H4 (cell line): ENCODE results near the gene NSFL1C. TPM values are rescaled to one million over a fixed set of nuclear protein-coding genes. Genes with fewer than 3 reads are reported as not detected.
"Not testable (repeated sequence)": the region's sequence is repeated elsewhere in the genome, so short reads cannot be mapped to it uniquely, and the experiment has no call there.

ENCODE experiments used
- DNase-seq: peaks from one replicate; pipeline ENCODE4 v3.0.0-alpha.2; 2015; ENCODE audit warnings: low spot score
- total RNA-seq: library from RNA; depleted of rRNA; stranded (reverse); fragments of >200 nt; shearing (Covaris generic); gene quantifications from 2 replicates; pipeline ENCODE4 v1.2.3, GENCODE V29; 2014

NSFL1C gene
- total RNA-seq, 1 experiment from 2014 or later: 31.9 TPM

DNA sequence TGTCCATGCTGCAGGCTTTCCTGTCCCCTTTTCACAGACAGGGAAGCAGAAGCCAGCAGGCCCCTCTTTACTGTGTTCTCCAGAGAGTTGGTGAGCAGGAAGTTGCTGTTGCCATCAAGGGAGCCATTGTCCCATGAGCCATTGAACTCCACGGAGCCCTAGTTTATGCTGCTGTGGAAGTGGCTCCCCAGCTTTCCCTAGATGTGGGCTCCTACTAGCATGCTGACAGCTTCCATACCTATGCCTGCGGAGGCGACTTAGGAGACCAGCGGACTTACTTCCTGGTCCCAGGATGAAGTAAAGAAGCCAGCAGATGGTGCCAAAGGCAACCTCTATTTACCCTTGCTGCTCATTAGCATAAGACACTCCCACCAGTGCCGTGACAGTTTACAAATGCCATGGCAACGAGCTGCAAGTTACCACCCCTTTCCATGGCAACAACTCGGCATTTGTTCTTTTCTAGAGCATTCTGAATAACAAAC is 43.0 kb downstream of the NSFL1C start:
- DNase-seq: peak; percentile 63

DNA sequence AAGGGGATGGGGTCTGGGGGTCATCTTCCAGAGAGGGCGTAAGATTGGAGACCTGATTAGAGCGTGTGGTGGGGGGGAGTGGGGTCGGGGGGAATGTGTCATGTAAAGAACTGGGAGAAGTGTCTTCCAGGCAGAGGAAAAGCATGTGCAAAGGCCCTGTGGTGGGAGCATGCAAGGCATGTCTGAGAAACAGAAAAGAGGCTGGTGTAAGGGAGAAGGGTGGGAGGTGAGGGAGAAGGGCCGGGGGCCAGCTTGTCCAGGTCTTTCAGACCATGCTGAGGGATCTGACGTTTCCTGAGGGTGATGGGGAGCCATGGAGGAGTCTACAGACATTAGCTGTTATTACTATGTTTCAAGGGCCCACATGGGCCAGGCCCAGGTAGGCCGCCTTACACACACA is 43.4 kb downstream of the NSFL1C start:
- no peak for DNase-seq

DNA sequence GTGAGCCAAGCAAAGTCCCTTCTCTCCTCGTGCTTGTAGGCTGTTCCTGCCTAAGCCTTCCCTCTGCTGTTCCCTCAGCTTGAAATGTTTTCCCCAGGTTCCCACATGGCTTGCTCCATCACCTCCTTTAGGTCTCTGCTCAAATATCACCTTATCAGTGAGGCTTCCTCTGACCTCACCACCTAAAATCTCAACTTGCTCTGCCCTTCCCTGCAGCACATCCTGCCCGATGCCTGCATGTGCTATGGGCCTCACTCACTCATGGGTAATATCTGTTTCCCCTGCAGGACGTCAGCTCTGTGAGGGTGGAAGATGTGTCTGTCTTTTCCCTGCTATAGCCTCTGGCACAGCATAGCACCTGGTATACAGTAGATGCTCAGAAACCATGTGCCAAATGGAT is 43.9 kb downstream of the NSFL1C start:
- no peak for DNase-seq

DNA sequence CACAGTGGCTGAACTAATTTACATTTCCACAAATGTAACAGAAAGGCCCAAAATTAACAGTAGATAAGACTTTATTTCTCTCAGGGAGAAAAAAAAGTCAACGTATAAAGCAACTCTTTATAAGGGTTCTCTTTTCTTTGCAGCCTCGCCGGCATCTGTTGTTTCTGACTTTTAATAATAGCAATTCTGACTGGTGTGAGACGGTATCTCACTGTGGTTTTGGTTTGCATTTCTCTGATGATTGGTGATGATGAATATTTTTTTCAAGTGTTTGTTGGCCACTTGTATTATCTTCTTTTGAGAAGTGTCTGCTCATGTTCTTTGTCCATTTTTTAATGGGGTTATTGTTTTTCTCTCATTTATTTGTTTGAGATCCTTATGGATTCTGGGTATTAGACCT is 46.6 kb downstream of the NSFL1C start:
- DNase-seq: no peak

DNA sequence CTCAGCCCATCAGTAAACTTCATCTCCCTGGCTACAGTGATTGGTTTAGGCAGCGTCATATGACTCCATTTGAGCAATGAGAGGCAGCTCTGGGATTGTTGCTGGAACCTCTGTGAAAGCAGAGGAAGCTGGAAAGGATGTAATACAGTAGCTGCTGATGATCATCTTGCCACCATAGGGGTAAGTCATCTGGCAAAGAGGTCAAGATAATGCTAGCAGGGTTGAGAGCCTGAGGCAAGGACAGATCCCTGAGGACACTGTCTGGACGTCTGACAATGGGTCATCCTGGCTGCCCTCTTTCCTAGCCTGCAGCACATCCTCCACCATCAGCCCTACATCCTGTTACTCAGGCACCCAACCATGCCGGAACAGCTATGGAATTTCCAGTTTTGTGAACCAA is 48.3 kb downstream of the NSFL1C start:
- no peak for DNase-seq

DNA sequence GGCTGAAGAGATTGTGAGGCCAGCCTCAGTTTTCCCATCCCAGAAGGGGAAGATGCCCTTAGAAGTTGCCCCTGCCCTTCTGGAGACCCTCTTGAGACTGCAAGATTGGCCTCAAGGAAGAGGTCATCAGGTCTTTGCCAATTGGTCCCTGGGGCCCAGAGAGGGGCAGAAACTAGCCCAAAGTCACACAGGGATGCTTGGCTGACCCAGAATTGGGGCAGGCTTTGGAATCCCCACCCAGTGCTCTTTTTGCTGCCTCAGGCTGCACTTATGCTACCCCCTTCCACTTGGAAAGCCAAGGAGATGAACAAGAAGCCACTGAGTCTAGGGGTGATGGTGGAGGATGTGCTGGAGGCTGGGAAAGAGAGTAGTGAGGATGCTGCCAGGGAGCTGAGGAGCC is 48.9 kb downstream of the NSFL1C start:
- no peak for DNase-seq

DNA sequence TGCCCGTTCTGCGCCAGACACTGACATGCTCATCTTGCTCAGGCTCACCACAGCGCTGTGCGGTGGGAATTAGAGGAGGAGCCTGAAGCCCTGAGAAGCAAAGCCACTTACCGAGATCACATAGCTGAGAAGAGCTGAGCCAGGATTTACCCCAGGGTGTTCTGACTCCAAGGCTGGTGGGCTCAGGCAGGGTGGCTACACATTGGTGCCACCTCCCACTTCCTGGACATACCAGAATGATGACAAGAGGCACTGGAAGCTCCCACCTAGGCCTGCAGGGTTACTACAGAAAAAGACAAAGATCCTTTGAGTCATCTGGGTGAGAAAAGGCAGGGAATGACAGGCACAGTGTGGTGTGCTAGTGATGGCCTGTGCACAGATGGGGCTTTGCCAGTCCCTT is 49.4 kb downstream of the NSFL1C start:
- DNase-seq: peak; percentile 50

DNA sequence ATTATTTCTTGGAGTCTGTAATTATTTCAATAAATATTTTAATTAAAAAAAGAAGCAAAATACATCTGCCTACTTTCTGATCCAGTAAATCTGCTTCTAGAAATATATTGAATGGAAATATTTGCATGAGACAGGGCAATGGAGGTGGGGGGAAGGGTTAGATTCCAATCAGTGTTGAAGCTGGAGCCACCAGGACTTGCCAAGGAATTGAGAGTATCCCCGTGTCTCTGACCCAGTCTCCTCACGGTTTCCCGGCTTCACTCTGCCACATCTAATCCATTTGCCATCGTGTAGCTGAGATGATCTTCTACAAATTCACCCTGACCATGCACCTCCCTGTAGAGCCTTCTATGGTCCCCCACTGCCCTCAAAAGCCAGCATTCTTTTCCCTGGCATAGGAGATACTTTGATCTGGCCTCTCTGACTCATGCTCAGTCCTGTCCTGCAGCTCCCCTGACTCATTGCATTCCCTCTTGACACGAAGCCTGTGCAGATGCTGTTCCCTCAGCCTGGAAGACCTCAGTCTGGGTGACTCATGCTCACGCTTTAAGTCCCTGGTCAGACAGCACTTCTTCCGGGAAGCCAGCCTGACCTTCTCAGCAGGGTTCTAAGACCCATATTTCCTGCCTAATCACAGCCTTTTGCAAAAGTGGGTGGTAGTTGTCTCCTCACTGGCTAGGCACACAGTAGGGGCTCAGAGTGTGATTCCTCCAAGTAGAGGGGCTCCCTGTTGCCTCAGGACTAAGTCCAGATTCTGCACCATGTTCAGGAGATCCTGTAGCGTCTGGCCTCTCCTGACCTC is 50.8 kb downstream of the NSFL1C start:
- peak; percentile 96 for DNase-seq

DNA sequence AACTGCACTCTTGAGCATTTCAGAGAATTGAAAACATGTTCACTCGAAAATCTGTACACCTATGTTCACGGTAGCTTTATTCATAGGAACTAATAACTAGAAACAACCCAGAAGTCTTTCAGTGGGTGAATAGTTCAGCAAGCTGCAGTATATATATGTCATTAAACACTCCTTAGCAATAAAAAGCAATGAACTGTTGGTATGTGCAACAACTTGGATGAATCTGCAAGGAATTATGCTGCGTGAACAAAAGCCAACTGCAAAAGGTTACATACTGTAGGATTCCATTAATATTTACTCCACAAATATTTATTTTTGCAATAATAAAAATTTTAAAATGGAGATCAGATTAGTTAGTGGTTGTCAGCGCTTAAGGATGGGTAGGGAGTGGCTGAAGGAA is 51.7 kb downstream of the NSFL1C start:
- DNase-seq: no peak

DNA sequence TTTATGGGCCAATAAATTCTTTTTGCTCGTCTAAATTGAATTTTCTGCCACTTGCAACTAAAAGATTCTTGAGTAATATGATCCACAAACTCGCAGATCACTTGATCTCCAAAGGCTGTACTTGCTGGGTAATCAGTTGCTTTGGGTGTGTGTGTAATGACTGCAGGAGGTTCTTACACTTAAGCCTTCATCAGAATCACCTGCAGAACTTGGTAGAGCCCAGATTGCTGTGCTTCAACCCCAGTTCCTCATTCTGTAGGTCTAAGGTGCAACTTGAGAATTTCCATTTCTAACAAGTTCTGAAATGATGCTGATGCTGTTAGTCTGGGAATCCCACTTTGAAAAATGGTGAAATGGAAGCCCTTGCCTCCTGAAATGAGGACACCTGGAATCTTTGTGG is 60.8 kb downstream of the NSFL1C start:
- DNase-seq: no peak

DNA sequence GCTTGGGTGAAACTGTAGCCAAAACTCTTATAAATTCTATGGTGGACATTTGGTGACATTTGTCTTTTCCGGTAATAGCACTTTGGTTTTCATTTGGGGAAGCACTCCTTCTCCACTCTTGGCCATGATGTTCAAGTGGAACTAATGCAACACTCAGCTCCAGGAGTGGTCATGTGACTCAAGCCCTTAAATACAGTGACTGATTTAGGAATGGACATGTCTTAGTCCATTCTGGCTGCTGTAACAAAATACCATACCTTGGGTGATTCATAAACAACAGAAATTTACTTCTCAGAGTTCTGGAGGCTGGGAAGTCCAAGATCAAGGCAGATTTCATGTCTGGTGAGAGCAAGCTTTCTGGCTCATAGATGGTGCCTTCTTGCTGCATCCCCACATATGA is 63.0 kb downstream of the NSFL1C start:
- DNase-seq: no peak

DNA sequence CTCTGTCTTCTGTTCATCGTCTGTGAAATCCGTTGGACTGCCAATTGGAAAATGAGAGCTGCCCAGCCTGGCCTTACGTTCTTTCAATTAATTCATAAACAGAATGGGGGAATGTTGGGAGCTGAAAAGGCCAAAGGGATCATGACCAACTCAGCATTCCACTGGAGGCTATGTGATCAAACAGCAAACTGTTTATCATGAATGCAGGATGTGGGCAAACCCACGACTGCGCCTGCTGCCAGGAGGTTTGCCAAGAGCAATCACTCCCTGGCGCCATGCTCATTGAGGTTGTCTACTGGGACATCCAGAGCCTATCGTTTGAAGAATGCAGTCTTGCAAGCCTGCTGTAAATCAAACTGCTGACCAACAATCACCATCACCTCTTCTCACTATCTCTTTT is 64.5 kb downstream of the NSFL1C start:
- peak; percentile 89 for DNase-seq

DNA sequence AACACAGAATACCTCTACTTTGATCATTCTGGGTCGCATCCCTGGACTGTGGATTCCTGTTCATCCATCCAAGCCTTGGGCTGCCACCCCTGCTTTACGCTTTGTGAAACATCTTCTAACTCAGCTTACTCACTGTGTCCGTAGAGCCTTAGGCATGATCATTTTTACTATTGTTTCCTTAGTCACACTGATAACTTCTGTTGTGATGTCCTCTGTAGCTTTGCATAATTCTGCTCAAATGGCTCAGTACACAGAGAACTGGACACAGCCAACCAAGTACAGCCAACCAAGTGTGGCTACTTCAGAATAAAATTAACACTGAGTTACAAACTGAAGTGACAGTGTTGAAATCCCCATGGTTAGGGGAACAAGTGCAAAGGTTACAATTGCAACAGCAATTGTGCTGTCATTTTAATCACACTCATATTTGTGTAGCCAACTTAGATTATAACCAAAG is 65.2 kb downstream of the NSFL1C start:
- DNase-seq: no peak

DNA sequence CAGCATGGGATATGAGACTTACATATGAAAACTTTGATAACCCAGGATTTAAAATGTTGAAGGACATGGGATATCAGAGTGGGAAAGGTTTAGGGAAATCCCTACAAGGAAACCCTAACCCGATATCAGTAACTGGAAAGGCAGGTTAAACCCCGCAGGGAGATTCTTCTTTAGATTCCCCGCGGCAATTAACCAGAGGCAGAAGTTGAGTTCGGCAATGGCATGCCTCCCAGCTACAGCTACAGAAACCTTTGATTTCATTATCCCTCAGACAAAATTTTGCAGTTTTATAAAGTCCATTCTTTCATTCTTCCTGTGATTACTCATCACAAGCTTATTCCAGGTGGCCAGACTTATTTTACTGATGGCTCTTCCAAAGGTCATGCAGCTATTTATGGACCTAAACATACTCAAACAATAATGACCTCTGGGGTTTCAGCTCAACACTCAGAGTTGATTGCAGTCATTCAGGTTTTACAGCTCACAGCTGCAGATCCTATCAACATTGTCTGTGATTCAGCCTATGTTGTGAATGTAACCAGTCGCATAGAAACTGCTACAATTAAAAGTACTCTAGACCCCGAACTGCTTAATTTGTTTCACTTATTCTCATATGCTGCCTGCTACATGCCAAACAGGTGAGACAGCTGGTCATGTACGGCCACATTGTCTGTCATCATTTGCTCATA is 66.8 kb downstream of the NSFL1C start:
- DNase-seq: peak; percentile 56

DNA sequence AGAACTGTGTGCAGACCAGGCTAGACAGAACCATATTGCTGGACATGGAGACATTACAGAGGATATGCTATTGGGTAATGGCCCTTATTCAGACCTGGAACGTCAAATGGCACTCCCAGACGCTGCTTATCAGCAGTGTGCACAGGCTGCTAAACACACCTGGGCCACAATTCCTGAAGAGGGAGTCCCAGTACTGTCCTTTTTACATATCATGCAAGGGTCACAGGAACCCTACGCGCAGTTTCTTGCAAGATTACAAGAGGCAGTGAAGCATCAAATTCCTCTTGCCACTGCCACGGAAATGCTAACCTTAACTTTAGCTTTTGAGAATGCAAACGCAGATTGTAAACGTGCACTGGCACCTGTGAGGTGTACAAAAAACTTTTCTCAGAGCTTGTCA is 68.5 kb downstream of the NSFL1C start:
- DNase-seq: not testable (repeated sequence)

DNA sequence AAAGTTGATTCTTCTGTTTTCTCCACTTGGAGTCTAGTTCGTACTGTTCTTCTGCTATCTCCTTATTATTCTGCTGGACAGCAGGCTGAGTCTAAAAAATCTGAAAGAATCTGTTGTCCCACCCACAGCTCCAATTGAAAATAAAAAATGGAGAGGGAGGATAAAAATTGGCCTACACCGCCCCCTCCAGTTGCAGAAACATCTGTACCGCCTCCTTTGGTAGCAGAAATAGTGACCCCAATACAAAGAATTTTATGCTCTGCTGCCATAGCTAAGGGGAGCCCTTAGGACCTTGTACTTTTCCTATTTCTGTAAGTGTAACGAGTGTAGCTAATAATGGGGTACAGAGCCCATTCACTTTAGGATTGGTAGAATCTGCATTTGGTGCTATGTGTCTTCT is 68.9 kb downstream of the NSFL1C start:
- DNase-seq: no peak

DNA sequence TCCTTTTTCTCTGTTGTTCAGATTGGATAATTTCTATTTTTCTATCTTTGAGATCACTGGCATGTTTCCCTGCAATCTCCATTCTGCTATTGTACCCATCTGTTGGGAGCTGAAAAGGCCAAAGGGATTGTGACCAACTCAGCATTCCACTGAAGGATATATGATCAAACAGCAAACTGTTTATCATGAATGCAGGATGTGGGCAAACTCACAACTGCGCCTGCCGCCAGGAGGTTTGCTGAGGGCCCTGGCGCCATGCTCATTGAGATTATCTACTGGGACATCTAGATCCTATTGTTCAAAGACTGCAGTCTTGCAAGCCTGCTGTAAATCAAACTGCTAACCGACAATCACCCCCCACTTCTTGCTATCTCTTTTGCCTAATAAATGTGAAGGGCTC is 69.9 kb downstream of the NSFL1C start:
- peak; percentile 55 for DNase-seq

DNA sequence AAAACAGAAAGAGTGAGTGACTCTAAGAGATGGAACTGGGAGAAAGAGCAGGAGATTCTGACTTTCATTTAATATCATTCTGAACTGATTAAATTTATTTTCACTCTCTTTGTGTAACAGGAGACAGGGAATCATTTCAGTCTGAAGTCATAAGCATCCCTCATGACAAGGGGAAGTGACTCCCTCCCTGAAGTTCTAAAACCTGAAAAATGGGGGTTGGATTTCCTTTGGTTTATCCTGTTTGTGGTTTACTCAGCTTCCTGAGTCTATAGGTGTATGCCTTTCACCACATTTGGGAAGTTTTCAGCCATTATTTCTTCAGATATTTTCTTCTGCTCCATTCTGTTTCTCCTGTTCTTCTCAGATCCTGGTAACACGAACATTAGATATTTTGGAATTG is 70.4 kb downstream of the NSFL1C start:
- DNase-seq: no peak

DNA sequence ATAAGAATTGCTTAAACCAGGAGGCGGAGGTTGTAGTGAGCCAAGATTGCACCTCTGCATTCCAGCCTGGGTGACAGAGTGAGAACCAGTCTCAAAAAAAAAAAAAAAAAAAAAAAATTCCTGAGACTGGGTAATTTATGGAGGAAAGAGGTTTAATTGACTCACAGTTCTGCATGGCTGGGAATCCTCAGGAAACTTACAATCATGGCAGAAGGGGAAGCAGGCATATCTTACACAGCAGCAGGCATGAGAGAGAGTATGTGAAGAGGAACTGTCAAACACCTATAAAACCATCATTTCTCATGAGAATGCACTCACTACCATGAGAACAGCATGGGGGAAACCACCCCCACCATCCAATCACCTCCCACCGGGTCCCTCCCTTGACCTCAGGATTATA is 72.0 kb downstream of the NSFL1C start:
- no peak for DNase-seq

DNA sequence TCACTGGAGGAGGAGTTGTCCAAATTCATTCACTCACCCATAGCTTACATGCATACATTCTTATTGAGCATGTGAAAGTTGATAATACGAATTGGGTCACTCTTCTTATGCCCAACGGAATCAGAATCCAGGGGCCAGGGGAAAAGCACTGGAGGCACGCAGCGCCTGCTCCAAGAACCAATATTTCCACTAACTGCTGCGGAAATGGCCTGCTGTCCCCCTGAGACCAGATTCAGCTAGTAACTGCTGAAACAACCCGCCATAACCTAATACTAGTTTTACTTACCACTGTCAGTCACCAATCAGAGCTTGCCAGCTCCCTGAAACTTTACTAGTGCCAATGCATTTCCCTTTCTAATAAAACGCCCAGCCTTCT is 73.2 kb downstream of the NSFL1C start:
- DNase-seq: no peak

DNA sequence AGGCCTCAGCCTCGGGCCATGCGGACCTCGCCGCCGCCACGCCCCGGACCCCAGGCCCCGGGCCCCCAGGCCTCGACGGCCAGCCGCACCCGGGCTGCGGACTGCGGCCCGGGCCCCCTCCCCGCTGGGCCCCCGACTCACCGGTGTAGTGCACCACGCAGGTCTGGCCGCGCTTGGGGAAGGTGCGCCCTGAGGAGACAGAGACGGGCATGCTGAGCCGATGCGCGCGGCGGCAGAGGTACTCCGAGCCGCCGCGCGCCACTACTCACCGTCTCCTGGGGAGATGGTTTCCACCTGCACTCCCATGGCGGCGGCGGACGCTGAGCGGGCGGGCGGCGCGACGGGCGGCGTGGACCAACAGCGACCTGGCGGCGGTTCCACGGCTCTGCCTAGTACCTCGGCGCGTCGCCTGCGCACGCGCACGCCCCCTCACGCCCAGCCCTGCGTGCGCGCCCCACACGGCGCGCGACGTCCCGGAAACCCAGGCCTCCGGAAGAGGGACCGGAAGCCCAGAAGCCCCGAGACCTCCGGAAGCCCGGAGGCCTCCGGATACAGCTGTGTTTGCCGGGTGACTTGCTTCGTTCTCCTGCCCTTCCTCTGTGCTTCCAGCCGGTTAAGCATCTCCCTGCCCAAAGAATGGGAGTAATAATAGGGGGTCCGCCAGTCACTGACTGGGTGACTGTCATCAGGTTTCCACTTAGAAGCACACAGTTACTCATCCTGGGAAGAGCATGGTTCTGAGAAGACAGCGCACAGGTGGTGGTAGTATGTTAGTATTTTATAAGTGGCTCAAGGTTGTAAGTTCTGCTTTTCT is 73.7 kb downstream of the NSFL1C start, which contains the start of gene FKBP1A:
FKBP1A (minus strand) TSS at position 362 of the 814 bp plus-strand sequence; CDS start at position 306, 56 bp downstream.
- peak; percentile 80 for DNase-seq

DNA sequence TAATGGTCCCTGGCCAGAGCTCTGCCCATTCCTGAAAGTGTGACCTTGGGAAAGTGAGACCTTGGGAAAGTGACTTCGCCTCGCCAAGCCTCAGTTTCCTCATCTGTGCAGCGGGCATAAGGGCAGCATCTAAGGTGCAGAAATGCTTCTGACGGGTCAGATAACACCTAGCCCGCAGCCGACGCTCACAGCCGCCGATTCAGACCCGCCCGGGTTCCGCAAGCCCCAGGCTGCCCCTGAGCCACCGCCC is 74.3 kb downstream of the NSFL1C start:
- DNase-seq: no peak
